Activated CD4-positive, alpha-beta T cell treated with anti-CD3 and anti-CD28 coated beads, Interleukin-2, amount 10 ng/mL, durations not matched to agents 7 days and 5 days (primary cell): ENCODE data around the gene OR6M1. TPM values are rescaled to one million over a fixed set of nuclear protein-coding genes. Genes with fewer than 3 reads are reported as not detected.

Source experiments
- CTCF ChIA-PET: fragments of 350-600 bp; sonication (Branson Sonifier 250); formaldehyde crosslinking; loops from one replicate; lab custom pipeline; 2021; ENCODE audit warnings: antibody characterized with exemption; lab: Charles Lee
- POLR2A ChIA-PET: fragments of 350-600 bp; sonication (Branson Sonifier 250); formaldehyde crosslinking; loops from one replicate; lab custom pipeline; 2021; ENCODE audit warnings: antibody characterized with exemption; lab: Charles Lee
- DNase-seq: peaks from one replicate; pipeline ENCODE4 v3.0.0-alpha.2; 2020
- H3K27ac Mint-ChIP-seq: one replicate; pipeline ENCODE4 v1.8.0; 2021; ENCODE audit warnings: mild to moderate bottlenecking, moderate library complexity, mixed read lengths
- H3K27me3 Mint-ChIP-seq: one replicate; pipeline ENCODE4 v1.8.0; 2021; ENCODE audit warnings: mixed read lengths
- H3K36me3 Mint-ChIP-seq: one replicate; pipeline ENCODE4 v1.8.0; 2021; ENCODE audit warnings: low read depth, mixed read lengths
- H3K4me1 Mint-ChIP-seq: one replicate; pipeline ENCODE4 v1.8.0; 2021; ENCODE audit warnings: mixed read lengths
- H3K4me3 Mint-ChIP-seq: one replicate; pipeline ENCODE4 v1.8.0; 2021; ENCODE audit warnings: mild to moderate bottlenecking, moderate library complexity, mixed read lengths
- H3K9me3 Mint-ChIP-seq: one replicate; pipeline ENCODE4 v1.8.0; 2021; ENCODE audit warnings: mixed read lengths
- total RNA-seq, 2 experiments: library from RNA; stranded (reverse); gene quantifications; one replicate each; pipeline ENCODE4 v1.2.3, GENCODE V29; 2021

The OR6M1 gene, protein sequence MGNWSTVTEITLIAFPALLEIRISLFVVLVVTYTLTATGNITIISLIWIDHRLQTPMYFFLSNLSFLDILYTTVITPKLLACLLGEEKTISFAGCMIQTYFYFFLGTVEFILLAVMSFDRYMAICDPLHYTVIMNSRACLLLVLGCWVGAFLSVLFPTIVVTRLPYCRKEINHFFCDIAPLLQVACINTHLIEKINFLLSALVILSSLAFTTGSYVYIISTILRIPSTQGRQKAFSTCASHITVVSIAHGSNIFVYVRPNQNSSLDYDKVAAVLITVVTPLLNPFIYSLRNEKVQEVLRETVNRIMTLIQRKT
- total RNA-seq = not detected

- H3K27me3 Mint-ChIP-seq = peaks cover 6% of the 10 kb centered on the region
- no peaks in the 10 kb centered on the region for H3K4me1 Mint-ChIP-seq
- no peak for DNase-seq
- no peaks in the 10 kb centered on the region for H3K36me3 Mint-ChIP-seq
- ChIA-PET CTCF (no interaction called here), POLR2A (no interaction called here)
- H3K4me3 Mint-ChIP-seq = no peak within 1 kb of the TSS
- no peak within 1 kb of the TSS for H3K27ac Mint-ChIP-seq
- no peaks in the 10 kb centered on the region for H3K9me3 Mint-ChIP-seq
These were observed at the start of gene OR6M1 for GRCh38 chr11:123806249-123806648. Gene OR6M1 (minus strand): TSS chr11:123806349. CDS start chr11:123806349, 0 bp downstream.

- no peaks in the 10 kb centered on the region for H3K9me3 Mint-ChIP-seq
These were observed 46.9 kb upstream of the OR6M1 start for GRCh38 chr11:123853038-123853437.

GRCh38 chr11:123852321-123852720 lies 46.2 kb upstream of the OR6M1 start:
- ChIA-PET CTCF (no interaction called here), POLR2A (no interaction called here)
- Mint-ChIP-seq H3K4me3 (no peak overlapping the region), H3K36me3 (no peaks in the 10 kb centered on the region), H3K4me1 (no peaks in the 10 kb centered on the region), H3K27ac (no peak overlapping the region), H3K9me3 (no peaks in the 10 kb centered on the region), H3K27me3 (peaks cover 6% of the 10 kb centered on the region)
- DNase-seq = no peak

More at GRCh38 chr11:123853038-123853437, 46.9 kb upstream of the OR6M1 start:
- no peak for DNase-seq
- no peaks in the 10 kb centered on the region for H3K36me3 Mint-ChIP-seq
- no peak overlapping the region for H3K4me3 Mint-ChIP-seq
- H3K27ac Mint-ChIP-seq = no peak overlapping the region
- ChIA-PET CTCF (no interaction called here), POLR2A (no interaction called here)
- H3K27me3 Mint-ChIP-seq = peaks cover 7% of the 10 kb centered on the region
- no peaks in the 10 kb centered on the region for H3K4me1 Mint-ChIP-seq

- peaks cover 6% of the 10 kb centered on the region for H3K27me3 Mint-ChIP-seq
- no peaks in the 10 kb centered on the region for H3K36me3 Mint-ChIP-seq
- H3K4me1 Mint-ChIP-seq = no peaks in the 10 kb centered on the region
- no peaks in the 10 kb centered on the region for H3K9me3 Mint-ChIP-seq
- H3K4me3 Mint-ChIP-seq = no peak overlapping the region
- CTCF ChIA-PET = no interaction called here
- no peak for DNase-seq
- POLR2A ChIA-PET = interaction anchor here (0.6 kb wide), 1 partner anchor 9 kb away, joined by 3 read pairs; no protein-coding TSS in a partner anchor
- no peak overlapping the region for H3K27ac Mint-ChIP-seq
These were observed 45.0 kb upstream of the OR6M1 start for GRCh38 chr11:123851110-123851509.

DNA sequence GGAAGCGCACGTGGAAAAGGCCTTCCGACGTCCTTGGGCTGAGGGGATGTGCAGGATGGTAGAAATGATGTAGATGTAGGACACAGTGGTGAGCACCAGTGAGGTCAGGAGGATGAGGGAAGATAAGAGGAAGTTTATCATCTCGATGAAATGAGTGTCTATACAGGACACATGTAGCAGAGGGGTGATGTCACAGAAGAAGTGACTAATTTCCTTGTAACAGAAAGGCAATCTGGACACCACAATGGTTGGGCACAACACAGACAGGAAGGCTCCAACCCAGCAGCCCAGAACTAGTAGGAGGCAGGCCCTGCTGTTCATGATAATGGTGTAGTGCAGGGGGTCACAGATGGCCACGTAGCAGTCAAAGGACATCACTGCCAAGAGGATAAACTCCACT lies 35.0 kb upstream of the OR6M1 start:
- no peak overlapping the region for H3K27ac Mint-ChIP-seq
- POLR2A ChIA-PET = no interaction called here
- no peak for DNase-seq
- no peaks in the 10 kb centered on the region for H3K4me1 Mint-ChIP-seq
- CTCF ChIA-PET = no interaction called here
- no peaks in the 10 kb centered on the region for H3K36me3 Mint-ChIP-seq
- no peak overlapping the region for H3K4me3 Mint-ChIP-seq
- peaks cover 17% of the 10 kb centered on the region for H3K27me3 Mint-ChIP-seq
- H3K9me3 Mint-ChIP-seq = no peaks in the 10 kb centered on the region

GRCh38 chr11:123839131-123839530 lies 33.0 kb upstream of the OR6M1 start:
- H3K4me3 Mint-ChIP-seq = no peak overlapping the region
- H3K27me3 Mint-ChIP-seq = peaks cover 10% of the 10 kb centered on the region
- H3K36me3 Mint-ChIP-seq = no peaks in the 10 kb centered on the region
- no peak overlapping the region for H3K27ac Mint-ChIP-seq
- CTCF ChIA-PET = no interaction called here
- no peak for DNase-seq
- POLR2A ChIA-PET = no interaction called here
- no peaks in the 10 kb centered on the region for H3K9me3 Mint-ChIP-seq
- no peaks in the 10 kb centered on the region for H3K4me1 Mint-ChIP-seq

- Mint-ChIP-seq H3K27ac (no peak overlapping the region), H3K4me3 (no peak overlapping the region), H3K27me3 (peaks cover 10% of the 10 kb centered on the region), H3K9me3 (no peaks in the 10 kb centered on the region), H3K36me3 (no peaks in the 10 kb centered on the region), H3K4me1 (no peaks in the 10 kb centered on the region)
- ChIA-PET CTCF (interaction anchor here (0.6 kb wide), 1 partner anchor 40 kb away, joined by 4 read pairs; no protein-coding TSS in a partner anchor), POLR2A (no interaction called here)
- no peak for DNase-seq
These were observed 32.5 kb upstream of the OR6M1 start for GRCh38 chr11:123838659-123839058.

DNA sequence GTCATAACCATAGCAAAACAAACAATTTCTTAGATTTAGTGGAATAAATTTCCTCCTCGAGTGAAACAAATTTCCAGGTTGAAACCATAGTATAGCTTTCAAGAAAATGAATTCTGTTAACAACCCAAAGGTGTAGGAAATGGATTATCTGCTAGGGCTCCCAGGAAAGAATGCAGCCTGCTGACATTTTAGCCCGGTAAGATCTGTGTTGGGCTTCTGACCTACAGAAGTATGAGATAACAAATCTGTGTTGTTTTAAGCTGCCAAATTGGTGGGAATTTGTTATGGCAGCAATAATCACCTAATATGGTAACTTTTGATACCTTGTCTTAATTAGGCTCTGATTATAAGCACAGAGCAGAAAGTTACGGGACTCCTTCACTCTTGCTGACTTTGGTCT lies 32.0 kb upstream of the OR6M1 start:
- H3K4me3 Mint-ChIP-seq = no peak overlapping the region
- no peak for DNase-seq
- H3K36me3 Mint-ChIP-seq = no peaks in the 10 kb centered on the region
- no peaks in the 10 kb centered on the region for H3K9me3 Mint-ChIP-seq
- peaks cover 10% of the 10 kb centered on the region for H3K27me3 Mint-ChIP-seq
- POLR2A ChIA-PET = no interaction called here
- H3K27ac Mint-ChIP-seq = no peak overlapping the region
- no peaks in the 10 kb centered on the region for H3K4me1 Mint-ChIP-seq
- CTCF ChIA-PET = interaction anchor here (0.6 kb wide), 1 partner anchor 39 kb away, joined by 4 read pairs; no protein-coding TSS in a partner anchor

- DNase-seq = no peak
- H3K9me3 Mint-ChIP-seq = no peaks in the 10 kb centered on the region
- no peaks in the 10 kb centered on the region for H3K36me3 Mint-ChIP-seq
- no peak overlapping the region for H3K4me3 Mint-ChIP-seq
- ChIA-PET POLR2A (no interaction called here), CTCF (no interaction called here)
- H3K27me3 Mint-ChIP-seq = peaks cover 8% of the 10 kb centered on the region
- H3K4me1 Mint-ChIP-seq = no peaks in the 10 kb centered on the region
- H3K27ac Mint-ChIP-seq = no peak overlapping the region
These were observed 26.9 kb upstream of the OR6M1 start for GRCh38 chr11:123833095-123833494.

GRCh38 chr11:123829745-123830144 lies 23.6 kb upstream of the OR6M1 start:
- Mint-ChIP-seq H3K4me3 (no peak overlapping the region), H3K27ac (no peak overlapping the region), H3K4me1 (no peaks in the 10 kb centered on the region), H3K9me3 (no peaks in the 10 kb centered on the region), H3K36me3 (no peaks in the 10 kb centered on the region), H3K27me3 (peaks cover 7% of the 10 kb centered on the region)
- CTCF ChIA-PET = no interaction called here
- no peak for DNase-seq
- POLR2A ChIA-PET = no interaction called here

GRCh38 chr11:123822599-123822998 lies 16.4 kb upstream of the OR6M1 start:
- H3K4me1 Mint-ChIP-seq = no peaks in the 10 kb centered on the region
- POLR2A ChIA-PET = no interaction called here
- H3K27ac Mint-ChIP-seq = no peak overlapping the region
- H3K9me3 Mint-ChIP-seq = no peaks in the 10 kb centered on the region
- no peak for DNase-seq
- CTCF ChIA-PET = no interaction called here
- peaks cover 2% of the 10 kb centered on the region for H3K27me3 Mint-ChIP-seq
- no peak overlapping the region for H3K4me3 Mint-ChIP-seq
- H3K36me3 Mint-ChIP-seq = no peaks in the 10 kb centered on the region

DNA sequence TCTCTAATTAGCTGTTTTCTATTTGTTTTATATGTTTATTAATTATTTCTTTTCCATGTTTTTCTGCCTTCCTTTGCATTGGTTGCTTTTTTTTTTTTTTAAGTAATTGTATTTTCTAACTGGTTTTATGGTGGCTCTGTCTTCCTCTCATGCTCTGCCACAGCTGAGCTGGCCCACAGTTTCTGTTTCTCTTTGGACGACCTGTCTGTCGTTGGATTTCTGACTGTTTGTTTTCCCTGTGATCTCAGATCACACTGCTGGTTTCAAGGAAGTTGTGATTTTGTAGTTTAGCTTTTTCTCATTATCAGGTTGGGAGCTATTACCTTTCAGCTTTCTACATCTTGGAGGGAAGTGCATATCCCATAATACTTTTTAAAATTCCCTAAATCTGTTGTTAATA lies 15.9 kb upstream of the OR6M1 start:
- Mint-ChIP-seq H3K27me3 (peaks cover 2% of the 10 kb centered on the region), H3K27ac (no peak overlapping the region), H3K36me3 (no peaks in the 10 kb centered on the region), H3K4me1 (no peaks in the 10 kb centered on the region), H3K9me3 (no peaks in the 10 kb centered on the region), H3K4me3 (no peak overlapping the region)
- POLR2A ChIA-PET = no interaction called here
- CTCF ChIA-PET = no interaction called here
- DNase-seq = no peak

GRCh38 chr11:123815122-123815521 lies 9.0 kb upstream of the OR6M1 start:
- H3K27ac Mint-ChIP-seq = no peak overlapping the region

More at GRCh38 chr11:123815122-123815521, 9.0 kb upstream of the OR6M1 start:
- DNase-seq = no peak
- H3K4me1 Mint-ChIP-seq = no peaks in the 10 kb centered on the region
- peaks cover 4% of the 10 kb centered on the region for H3K27me3 Mint-ChIP-seq
- no peaks in the 10 kb centered on the region for H3K36me3 Mint-ChIP-seq
- no peaks in the 10 kb centered on the region for H3K9me3 Mint-ChIP-seq
- H3K4me3 Mint-ChIP-seq = no peak overlapping the region
- POLR2A ChIA-PET = no interaction called here
- CTCF ChIA-PET = no interaction called here
